Renal cortical epithelial cell (primary cell): Measurements from ENCODE around the gene SFSWAP. TPM values are rescaled to one million over a fixed set of nuclear protein-coding genes. Genes with fewer than 3 reads are reported as not detected.
"Not testable (repeated sequence)": the region's sequence is repeated elsewhere in the genome, so short reads cannot be mapped to it uniquely, and the experiment has no call there.

Experiments
- DNase-seq: peaks from one replicate; pipeline ENCODE4 v3.0.0-alpha.2; 2011; ENCODE audit warnings: low read depth
- total RNA-seq: library from RNA; depleted of rRNA; stranded (reverse); fragments of >200 nt; gene quantifications from 2 replicates; pipeline ENCODE4 v1.2.3, GENCODE V29; 2014

SFSWAP gene
- 9.4 and 18.0 TPM in 2 replicates for total RNA-seq

GRCh38 chr12:131710464-131711457 is at the start of gene SFSWAP:
TSS of gene SFSWAP (plus strand) at chr12:131711090. CDS start at chr12:131711230, 140 bp downstream.
- peak; percentile 25 for DNase-seq

- not testable (repeated sequence) for DNase-seq
These were observed 49.5 kb upstream of the SFSWAP start for GRCh38 chr12:131661170-131661985.

GRCh38 chr12:131661986-131662288 is 49.0 kb upstream of the SFSWAP start:
- not testable (repeated sequence) for DNase-seq

- DNase-seq = not testable (repeated sequence)
These were observed 48.5 kb upstream of the SFSWAP start for GRCh38 chr12:131662346-131662745.

GRCh38 chr12:131665666-131666065 is 45.2 kb upstream of the SFSWAP start:
- DNase-seq = not testable (repeated sequence)

- DNase-seq = not testable (repeated sequence)
These were observed 44.4 kb upstream of the SFSWAP start for GRCh38 chr12:131666486-131666885.

GRCh38 chr12:131666978-131667601 is 43.8 kb upstream of the SFSWAP start:
- not testable (repeated sequence) for DNase-seq

GRCh38 chr12:131671276-131671675 is 39.6 kb upstream of the SFSWAP start:
- no peak for DNase-seq

GRCh38 chr12:131671871-131672270 is 39.0 kb upstream of the SFSWAP start:
- DNase-seq = no peak

- DNase-seq = no peak
These were observed 38.5 kb upstream of the SFSWAP start for GRCh38 chr12:131672311-131672940.

GRCh38 chr12:131672941-131673887 is 37.7 kb upstream of the SFSWAP start:
- DNase-seq = no peak

- peak; percentile 3 for DNase-seq
These were observed 37.0 kb upstream of the SFSWAP start for GRCh38 chr12:131673888-131674257.

- DNase-seq = no peak
These were observed 36.5 kb upstream of the SFSWAP start for GRCh38 chr12:131674373-131674772.

- no peak for DNase-seq
These were observed 35.5 kb upstream of the SFSWAP start for GRCh38 chr12:131675126-131676080.

- no peak for DNase-seq
These were observed 34.3 kb upstream of the SFSWAP start for GRCh38 chr12:131676544-131676943.

- DNase-seq = not testable (repeated sequence)
These were observed 33.8 kb upstream of the SFSWAP start for GRCh38 chr12:131677067-131677466.

- DNase-seq = no peak
These were observed 33.2 kb upstream of the SFSWAP start for GRCh38 chr12:131677699-131678098.

- not testable (repeated sequence) for DNase-seq
These were observed 32.3 kb upstream of the SFSWAP start for GRCh38 chr12:131678389-131679181.
